GM12878 (cell line): ENCODE data around the gene VCL. TPM values are rescaled to one million over a fixed set of nuclear protein-coding genes. Genes with fewer than 3 reads are reported as not detected.

ENCODE experiments used
- ATAC-seq: fragments of 200-7000 bp; cut with Tn5 transposase; 3 replicates; pipeline ENCODE4 v1.9.1; 2020; ENCODE audit warnings: mild to moderate bottlenecking, moderate library complexity
- BruUV-seq: library from RNA; stranded (reverse); fragments of 400-500 nt; replicated peaks from 2 replicates; lab custom pipeline; 2021; lab: Mats Ljungman, UMichigan
- CTCF ChIA-PET: fragments of 300-600 bp; sonication (Branson Sonifier 250); formaldehyde crosslinking; extraction: SDS; loops from one replicate; lab custom pipeline; 2021; ENCODE audit warnings: inconsistent platforms; lab: Yijun Ruan, JAX
- POLR2A ChIA-PET: fragments of 350-600 bp; formaldehyde crosslinking; extraction: SDS; loops from one replicate; lab custom pipeline; 2021; ENCODE audit warnings: inconsistent platforms; lab: Charles Lee
- RAD21 ChIA-PET: fragments of 300-600 bp; sonication (Branson Sonifier 250); formaldehyde crosslinking; loops from one replicate; lab custom pipeline; 2023; ENCODE audit warnings: antibody characterized with exemption; ENCODE audit not compliant: unreplicated experiment; lab: Charles Lee
- SMC1A ChIA-PET: fragments of 300-600 bp; sonication (Branson Sonifier 250); formaldehyde crosslinking; loops from one replicate; lab custom pipeline; 2023; ENCODE audit not compliant: unreplicated experiment, uncharacterized antibody; lab: Charles Lee
- DNase-seq: peaks from one replicate; pipeline ENCODE4 v3.0.0-alpha.2; 2011; ENCODE audit warnings: low read depth, low spot score
- FAIRE-seq: peaks from 3 replicates; lab custom pipeline; 2011; peaks lifted over from hg19 to GRCh38; lab: Jason Lieb, UNC
- H2AFZ ChIP-seq: 2 replicates; pipeline ENCODE4 v1.6.0; 2011; ENCODE audit warnings: low read depth, low read length, control low read depth; ENCODE audit not compliant: control insufficient read depth
- H3K27ac ChIP-seq: 2 replicates; pipeline ENCODE4 v1.5.1; 2011; ENCODE audit warnings: control low read depth; ENCODE audit not compliant: control insufficient read depth, insufficient read depth
- H3K27me3 ChIP-seq, 2 experiments: replicated peaks in 1 of 2; 2 replicates each; pipeline versions ENCODE4 v1.6.0 to v1.6.1; 2011; ENCODE audit warnings: low read length in 1 of 2; ENCODE audit not compliant: control insufficient read depth in 2 of 2, insufficient read depth in 2 of 2
- H3K36me3 ChIP-seq, 2 experiments: 2 replicates each; pipeline ENCODE4 v1.5.1; 2011; ENCODE audit warnings: low read length in 1 of 2; ENCODE audit not compliant: control insufficient read depth in 2 of 2, insufficient read depth in 2 of 2
- H3K4me1 ChIP-seq: 2 replicates; pipeline ENCODE4 v1.6.1; 2011; ENCODE audit warnings: mild to moderate bottlenecking, low read length, moderate library complexity, mixed read lengths; ENCODE audit not compliant: control insufficient read depth, insufficient read depth
- H3K4me2 ChIP-seq: 2 replicates; pipeline ENCODE4 v1.6.0; 2011; ENCODE audit warnings: control low read depth; ENCODE audit not compliant: control insufficient read depth, insufficient read depth
- H3K4me3 ChIP-seq: fragments of 200-600 bp; sonication (generic); 2 replicates; pipeline ENCODE4 v1.5.1; 2016
- H3K79me2 ChIP-seq: 2 replicates; pipeline ENCODE4 v1.6.0; 2011; ENCODE audit warnings: low read length; ENCODE audit not compliant: control insufficient read depth, insufficient read depth
- H3K9ac ChIP-seq: 2 replicates; pipeline ENCODE4 v1.8.0; 2011; ENCODE audit warnings: low read length, control low read depth, mixed read lengths; ENCODE audit not compliant: control insufficient read depth, insufficient read depth
- H3K9me3 ChIP-seq: replicated peaks from 3 replicates; pipeline ENCODE4 v1.5.1; 2011; ENCODE audit warnings: mild to moderate bottlenecking, low read length; ENCODE audit not compliant: control insufficient read depth, insufficient read depth
- H4K20me1 ChIP-seq: 2 replicates; pipeline ENCODE4 v1.6.0; 2011; ENCODE audit not compliant: control insufficient read depth, insufficient read depth
- EP300 ChIP-seq, 2 experiments: fragments of 150-350 bp in 1 of 2; IDR thresholded peaks; 2 replicates each; pipeline ENCODE4 v1.6.1; 2011 to 2012; ENCODE audit warnings: low read depth in 2 of 2, low read length in 2 of 2, borderline replicate concordance in 1 of 2, improper control_type of control experiment in 1 of 2, inconsistent platforms in 1 of 2; ENCODE audit not compliant: control insufficient read depth in 1 of 2
- JUNB ChIP-seq: IDR thresholded peaks from 2 replicates; pipeline ENCODE4 v1.6.1; 2016; ENCODE audit warnings: antibody characterized with exemption, mild to moderate bottlenecking
- NFIC ChIP-seq: IDR thresholded peaks from 2 replicates; pipeline ENCODE4 v1.6.1; 2012; ENCODE audit warnings: low read depth, mild to moderate bottlenecking, inconsistent platforms, low read length, moderate library complexity
- NR2C2 ChIP-seq: IDR thresholded peaks from 2 replicates; pipeline ENCODE4 v1.6.1; 2011; ENCODE audit warnings: borderline replicate concordance, low read depth; ENCODE audit not compliant: control insufficient read depth, insufficient read length
- WGBS: methylation state at CpG from one replicate; pipeline ENCODE4 v1.1.6; 2016; ENCODE audit warnings: low lambda C conversion rate; ENCODE audit not compliant: insufficient replicate concordance, insufficient coverage; ENCODE audit errors: missing lambda C conversion rate; 5-methylcytosine and 5-hydroxymethylcytosine counted together
- in situ Hi-C: fragments of 300-500 bp; cut with MboI; formaldehyde crosslinking; loops from 9 replicates; pipeline ENCODE4 v1.14.3; 2018; ENCODE audit warnings: mixed read lengths
- intact Hi-C: fragments of 100-400 bp; cut with micrococcal nuclease; formaldehyde crosslinking; loops from one replicate; pipeline ENCODE4 v1.14.2; 2022; ENCODE audit not compliant: unreplicated experiment
- polyA plus RNA-seq, 11 experiments: library from polyadenylated mRNA; depleted of rRNA in 4 of 11; unstranded in 6 of 11; stranded (reverse) in 5 of 11; fragments of >200 nt; fragmentation: Nextera tagmentation in 4 of 11; fragmentation: Illumina TruSeq in 1 of 11; extraction: Ambion mirVana in 4 of 11; extraction: Trizol in 1 of 11; gene quantifications; 1 replicate in 1 of 11; 2 replicates in 10 of 11; pipeline versions ENCODE4 v1.2.1 to v1.2.3, GENCODE V29; 2011 to 2016; ENCODE audit warnings: inconsistent platforms in 2 of 11, missing spikeins in 2 of 11, low read depth in 1 of 11
- total RNA-seq, 4 experiments: library from RNA; depleted of rRNA in 3 of 4; stranded (reverse); fragments of >200 nt in 3 of 4; fragmentation: Illumina TruSeq in 1 of 4; extraction: Trizol in 1 of 4; gene quantifications; 2 replicates each; pipeline versions ENCODE4 v1.2.1 to v1.2.3, GENCODE V29; 2013 to 2021
- TF ChIP-seq, protein P1 (sequence below): fragments of 450-650 bp; IDR thresholded peaks from 2 replicates; pipeline ENCODE4 v1.6.1; 2018; ENCODE audit warnings: mild to moderate bottlenecking, low read depth, moderate library complexity; ENCODE audit not compliant: partially characterized antibody

Gene VCL
- total and polyA plus RNA-seq, 10 of the 15 experiments (the other 5 are each of a cell fraction or from before 2014, with no cell fraction given) = 6.7 to 54.6 (median 24.3) TPM

DNA sequence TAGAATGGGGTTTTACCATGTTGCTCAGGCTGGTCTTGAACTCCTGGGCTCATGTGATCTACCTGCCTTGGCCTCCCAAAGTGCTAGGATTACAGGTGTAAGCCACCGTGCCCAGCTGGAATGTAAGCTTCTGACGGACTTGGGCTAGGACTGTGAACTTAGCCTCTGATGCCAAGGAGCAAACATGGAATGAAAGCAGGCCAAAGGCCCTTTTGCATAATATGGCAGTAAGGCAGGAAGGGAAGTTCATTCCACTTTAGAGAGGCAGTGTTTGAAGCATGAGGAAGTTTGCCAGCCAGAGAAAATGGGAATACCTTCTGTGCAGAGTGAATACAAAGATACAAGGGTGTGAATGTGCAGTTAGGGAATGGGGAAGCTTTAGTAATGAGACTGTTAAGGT, 20.3 kb downstream of the VCL start:
- Histone ChIP-seq H3K4me3 (no peak overlapping the region), H3K9ac (no peak overlapping the region)
- intact Hi-C loops = no loop called here
- FAIRE-seq = no peak
- CTCF ChIA-PET = no interaction called here
- in situ Hi-C loops = no loop called here
- no TSS peak for BruUV-seq
- TF ChIP-seq NR2C2 = no peak
- TF ChIP-seq, all 136 proteins: peak for 0
- SMC1A ChIA-PET = interaction anchor here (0.5 kb wide), 1 partner anchor 275 kb away, joined by 4 read pairs; no protein-coding TSS in a partner anchor
- H2AFZ ChIP-seq = no peak overlapping the region
- H3K36me3 ChIP-seq = no peaks in the 10 kb centered on the region
- no peaks in the 10 kb centered on the region; the same call in 1 of the 2 replicates for H3K4me1 ChIP-seq
- POLR2A ChIA-PET = no interaction called here
- ATAC-seq (no peak), DNase-seq (no peak)
- no peaks in the 10 kb centered on the region for H3K27me3 ChIP-seq
- RAD21 ChIA-PET = no interaction called here
- H4K20me1 ChIP-seq = no peaks in the 10 kb centered on the region
- H3K9me3 ChIP-seq = no peaks in the 10 kb centered on the region
- no peak overlapping the region for H3K4me2 ChIP-seq
- WGBS = 98% methylated on average over 2 of the region's 2 CpGs
- H3K27ac ChIP-seq = no peak overlapping the region
- H3K79me2 ChIP-seq = no peaks in the 10 kb centered on the region

DNA sequence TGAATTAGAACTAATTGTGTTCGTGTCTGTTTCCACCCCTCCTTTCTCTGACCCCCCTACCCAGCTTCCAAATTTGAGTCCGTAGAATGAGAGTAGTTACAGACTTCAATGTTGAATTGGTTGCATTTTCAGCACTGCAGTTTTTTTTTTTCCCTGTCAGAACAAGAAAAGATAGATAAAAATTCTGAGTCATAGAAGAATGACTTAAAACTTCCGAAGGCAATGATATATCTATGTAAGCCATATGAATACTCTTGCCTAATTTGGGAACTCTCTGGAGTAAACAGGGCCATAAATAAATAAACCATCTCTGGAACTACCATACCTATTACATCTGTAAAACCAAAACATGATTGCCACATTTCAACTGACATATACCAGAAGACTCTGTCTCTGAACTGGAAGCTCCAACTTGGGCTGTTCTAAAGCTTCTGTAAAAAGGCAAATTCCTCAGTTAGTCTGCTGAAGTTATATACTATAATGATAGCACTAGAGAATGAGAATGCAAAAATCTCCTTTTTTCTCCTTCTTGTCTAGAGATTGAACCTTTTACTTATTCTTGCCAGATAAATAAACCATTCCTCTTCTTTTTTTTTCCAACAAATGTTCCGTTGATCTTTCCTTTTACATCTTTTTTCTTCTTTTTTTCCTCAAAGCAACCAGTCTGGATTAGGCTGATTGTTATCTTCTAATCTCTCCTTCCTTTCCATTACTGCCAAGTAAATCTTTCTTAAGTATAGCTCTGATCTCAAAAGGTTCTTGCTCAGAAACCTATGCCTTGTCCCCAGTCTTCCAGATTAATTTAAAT, 23.5 kb downstream of the VCL start:
- in situ Hi-C loops = no loop called here
- Histone ChIP-seq H3K4me3 (no peak overlapping the region), H3K9me3 (no peaks in the 10 kb centered on the region), H3K4me1 (no peaks in the 10 kb centered on the region)
- DNase-seq = no peak
- TF ChIP-seq NFIC (0 out of 2 replicates have a peak, but pooled peaks have one; percentile 17), EP300 (IDR thresholded peaks at IDR 0.05; ENCODE audit: borderline replicate concordance in 1 of 2, control insufficient read depth in 1 of 2, low read depth in 2 of 2, low read length in 2 of 2) (no peak), JUNB (peak; percentile 47)
- TF ChIP-seq, protein P1, sequence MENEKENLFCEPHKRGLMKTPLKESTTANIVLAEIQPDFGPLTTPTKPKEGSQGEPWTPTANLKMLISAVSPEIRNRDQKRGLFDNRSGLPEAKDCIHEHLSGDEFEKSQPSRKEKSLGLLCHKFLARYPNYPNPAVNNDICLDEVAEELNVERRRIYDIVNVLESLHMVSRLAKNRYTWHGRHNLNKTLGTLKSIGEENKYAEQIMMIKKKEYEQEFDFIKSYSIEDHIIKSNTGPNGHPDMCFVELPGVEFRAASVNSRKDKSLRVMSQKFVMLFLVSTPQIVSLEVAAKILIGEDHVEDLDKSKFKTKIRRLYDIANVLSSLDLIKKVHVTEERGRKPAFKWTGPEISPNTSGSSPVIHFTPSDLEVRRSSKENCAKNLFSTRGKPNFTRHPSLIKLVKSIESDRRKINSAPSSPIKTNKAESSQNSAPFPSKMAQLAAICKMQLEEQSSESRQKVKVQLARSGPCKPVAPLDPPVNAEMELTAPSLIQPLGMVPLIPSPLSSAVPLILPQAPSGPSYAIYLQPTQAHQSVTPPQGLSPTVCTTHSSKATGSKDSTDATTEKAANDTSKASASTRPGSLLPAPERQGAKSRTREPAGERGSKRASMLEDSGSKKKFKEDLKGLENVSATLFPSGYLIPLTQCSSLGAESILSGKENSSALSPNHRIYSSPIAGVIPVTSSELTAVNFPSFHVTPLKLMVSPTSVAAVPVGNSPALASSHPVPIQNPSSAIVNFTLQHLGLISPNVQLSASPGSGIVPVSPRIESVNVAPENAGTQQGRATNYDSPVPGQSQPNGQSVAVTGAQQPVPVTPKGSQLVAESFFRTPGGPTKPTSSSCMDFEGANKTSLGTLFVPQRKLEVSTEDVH = no peak
- TF ChIP-seq, all 136 proteins: peak for 2
- no peaks in the 10 kb centered on the region for H4K20me1 ChIP-seq
- no TSS peak for BruUV-seq
- H3K27ac ChIP-seq = no peak overlapping the region
- no peaks in the 10 kb centered on the region for H3K36me3 ChIP-seq
- FAIRE-seq (no peak), ATAC-seq (no peak)
- H3K27me3 ChIP-seq = no peaks in the 10 kb centered on the region
- RAD21 ChIA-PET = no interaction called here
- no peak overlapping the region for H3K4me2 ChIP-seq
- WGBS = 58% methylated on average over 4 of the region's 4 CpGs
- CTCF ChIA-PET = interaction anchor here (0.5 to 1.5 kb wide), 6 partner anchors 12 to 1248 kb away, joined by 3 to 5 read pairs (median 4); no protein-coding TSS in a partner anchor
- H3K9ac ChIP-seq = no peak overlapping the region
- no peaks in the 10 kb centered on the region for H3K79me2 ChIP-seq
- H2AFZ ChIP-seq = no peak overlapping the region
- SMC1A ChIA-PET = interaction anchor here (0.6 to 1.9 kb wide), 11 partner anchors 10 to 1437 kb away, joined by 3 to 8 read pairs (median 4); no protein-coding TSS in a partner anchor
- POLR2A ChIA-PET = interaction anchor here (0.6 kb wide), 1 partner anchor 1189 kb away, joined by 3 read pairs; the partner anchor contains the start of gene VDAC2
- intact Hi-C loops = no loop called here
